LHCN-M2 (cell line): Measurements from ENCODE around the gene HLTF. TPM values are rescaled to one million over a fixed set of nuclear protein-coding genes. Genes with fewer than 3 reads are reported as not detected.

Source experiments
- DNase-seq: peaks from one replicate; pipeline ENCODE4 v3.0.0-alpha.2; 2012; ENCODE audit warnings: low read depth
- total RNA-seq: library from RNA; depleted of rRNA; stranded (reverse); fragments of >200 nt; gene quantifications from 2 replicates; pipeline ENCODE4 v1.2.3, GENCODE V29; 2014

The HLTF gene
- total RNA-seq, 1 experiment from 2014 or later = 56.7 TPM

DNA sequence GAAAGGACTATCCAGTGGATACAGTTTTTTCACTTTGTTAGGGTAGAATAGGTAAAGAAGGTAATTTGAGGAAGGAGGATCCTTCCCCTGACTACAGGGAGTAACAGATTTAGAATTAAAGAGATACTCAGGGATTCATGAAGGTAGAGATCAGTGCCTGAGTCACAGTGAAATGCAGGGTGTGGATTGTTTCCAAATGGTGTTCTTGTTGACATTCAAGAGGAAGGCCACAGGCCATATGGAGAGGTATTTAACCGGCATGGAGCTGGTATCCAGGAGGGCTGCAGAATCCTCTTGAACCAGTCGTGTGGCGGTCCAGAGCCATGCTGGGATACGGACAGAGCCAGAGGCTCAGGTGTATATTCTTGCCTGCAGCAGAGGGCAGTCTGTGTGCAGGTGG lies 66.8 kb downstream of the HLTF start:
- DNase-seq = no peak

DNA sequence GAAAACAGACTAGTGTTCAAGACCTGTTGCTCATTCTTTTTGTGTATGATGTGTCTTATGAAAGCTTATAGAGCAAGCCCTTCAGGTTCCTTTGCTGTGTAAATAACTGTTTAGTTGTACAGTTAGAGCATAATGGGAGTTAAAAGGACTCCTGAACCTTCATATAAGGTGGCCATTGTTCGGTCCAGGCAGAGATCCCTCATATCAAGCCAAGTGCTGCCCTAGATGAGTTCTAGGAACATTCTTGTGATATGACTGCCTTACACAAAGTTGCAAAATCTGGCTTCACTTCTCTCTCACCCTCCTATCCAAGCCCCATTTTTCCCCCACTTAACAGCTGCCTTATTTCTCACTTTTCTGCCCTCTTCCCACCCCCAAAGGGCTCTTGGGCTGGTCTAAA lies 68.1 kb downstream of the HLTF start:
- peak; percentile 55 for DNase-seq

- DNase-seq = peak; percentile 91
These were observed 69.4 kb downstream of the HLTF start for GRCh38 chr3:149016669-149017541.

DNA sequence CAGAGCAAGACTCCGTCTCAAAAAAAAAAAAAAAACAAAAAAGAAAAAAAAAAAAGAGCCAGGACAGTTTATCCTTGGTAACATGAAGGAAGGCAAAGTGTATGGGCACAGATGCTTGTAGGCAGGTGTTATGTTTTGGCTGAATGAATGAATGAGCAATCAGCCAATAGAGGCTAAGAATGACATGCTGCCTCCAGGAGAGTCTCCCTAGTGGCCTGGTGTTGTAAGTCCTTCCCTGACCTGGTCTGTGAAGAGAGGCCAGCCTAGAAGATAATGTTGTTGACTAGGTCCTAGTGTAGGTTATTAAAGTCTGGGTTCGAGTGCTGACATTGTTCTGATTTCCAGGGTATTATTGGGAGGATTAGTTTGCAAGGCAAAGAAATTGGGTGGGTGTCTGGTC lies 70.1 kb downstream of the HLTF start:
- no peak for DNase-seq

- no peak for DNase-seq
These were observed 70.9 kb downstream of the HLTF start for GRCh38 chr3:149015393-149015792.

- no peak for DNase-seq
These were observed 72.6 kb downstream of the HLTF start for GRCh38 chr3:149013726-149014125.

GRCh38 chr3:149011676-149012075 lies 74.7 kb downstream of the HLTF start:
- no peak for DNase-seq

DNA sequence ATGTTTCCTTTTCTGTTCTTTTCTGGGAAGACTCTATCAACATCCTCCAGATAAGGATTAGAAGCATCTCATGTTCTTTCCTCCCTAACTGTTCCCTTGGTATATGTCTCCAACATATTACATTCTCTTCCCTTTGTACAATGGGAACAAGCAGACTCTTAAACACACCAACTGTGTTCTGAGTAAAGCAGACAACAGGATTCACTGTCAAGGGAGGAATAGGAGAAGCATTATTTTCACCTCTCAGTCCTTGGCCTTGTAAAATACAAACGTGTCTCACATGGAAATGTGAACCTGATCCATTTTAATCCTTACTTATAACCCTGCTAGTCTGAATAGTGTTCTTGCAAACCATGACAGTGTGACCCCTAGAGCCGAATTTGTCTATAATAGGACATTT lies 75.4 kb downstream of the HLTF start:
- no peak for DNase-seq

- DNase-seq = no peak
These were observed 75.8 kb downstream of the HLTF start for GRCh38 chr3:149010504-149010951.

DNA sequence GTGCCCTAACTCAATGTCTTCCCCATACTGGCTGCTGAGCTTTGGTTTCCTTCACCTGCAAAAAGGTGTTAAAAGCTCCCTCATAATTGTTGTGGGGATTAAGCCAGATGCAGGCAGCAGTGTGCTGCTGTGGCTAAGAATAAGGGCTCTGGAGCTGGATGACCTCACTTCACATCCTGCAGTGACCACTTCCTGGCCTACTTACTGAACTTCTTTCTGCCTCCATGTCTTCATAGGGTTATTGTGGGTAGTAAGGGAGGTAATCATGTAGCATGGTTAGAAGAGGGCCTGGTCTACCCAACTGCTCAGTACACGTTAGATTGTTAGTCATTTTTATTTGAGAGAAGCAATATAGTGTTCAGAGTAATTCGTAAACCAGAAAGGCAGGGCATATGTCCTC lies 76.6 kb downstream of the HLTF start:
- DNase-seq = no peak

- DNase-seq = no peak
These were observed 78.6 kb downstream of the HLTF start for GRCh38 chr3:149007567-149008257.

DNA sequence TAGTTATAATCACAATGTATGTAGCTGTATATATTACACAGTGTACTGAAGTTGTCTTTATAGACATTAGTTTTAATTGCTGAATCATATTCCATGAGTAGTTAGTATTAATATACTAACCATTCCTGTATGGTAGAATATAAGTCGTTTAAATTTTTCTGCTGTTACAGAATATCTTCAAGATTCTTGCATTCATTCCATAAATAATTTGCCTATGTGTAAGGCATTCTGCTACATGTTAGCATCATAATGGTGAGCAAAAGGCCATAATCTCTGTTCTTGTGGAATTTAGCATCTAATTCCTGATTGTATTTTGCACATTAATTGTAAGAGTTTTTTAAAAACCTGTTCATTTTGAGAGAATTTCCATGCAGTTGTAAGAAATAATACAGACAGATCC lies 80.9 kb downstream of the HLTF start:
- no peak for DNase-seq

- DNase-seq = peak; percentile 75
These were observed 81.7 kb downstream of the HLTF start for GRCh38 chr3:149004622-149005021.

GRCh38 chr3:149003653-149004305 lies 82.6 kb downstream of the HLTF start:
- no peak for DNase-seq

- DNase-seq = no peak
These were observed 84.6 kb downstream of the HLTF start for GRCh38 chr3:149001727-149002126.

- DNase-seq = no peak
These were observed 86.1 kb downstream of the HLTF start for GRCh38 chr3:149000206-149000745.

- no peak for DNase-seq
These were observed 86.5 kb downstream of the HLTF start for GRCh38 chr3:148999806-149000205.

DNA sequence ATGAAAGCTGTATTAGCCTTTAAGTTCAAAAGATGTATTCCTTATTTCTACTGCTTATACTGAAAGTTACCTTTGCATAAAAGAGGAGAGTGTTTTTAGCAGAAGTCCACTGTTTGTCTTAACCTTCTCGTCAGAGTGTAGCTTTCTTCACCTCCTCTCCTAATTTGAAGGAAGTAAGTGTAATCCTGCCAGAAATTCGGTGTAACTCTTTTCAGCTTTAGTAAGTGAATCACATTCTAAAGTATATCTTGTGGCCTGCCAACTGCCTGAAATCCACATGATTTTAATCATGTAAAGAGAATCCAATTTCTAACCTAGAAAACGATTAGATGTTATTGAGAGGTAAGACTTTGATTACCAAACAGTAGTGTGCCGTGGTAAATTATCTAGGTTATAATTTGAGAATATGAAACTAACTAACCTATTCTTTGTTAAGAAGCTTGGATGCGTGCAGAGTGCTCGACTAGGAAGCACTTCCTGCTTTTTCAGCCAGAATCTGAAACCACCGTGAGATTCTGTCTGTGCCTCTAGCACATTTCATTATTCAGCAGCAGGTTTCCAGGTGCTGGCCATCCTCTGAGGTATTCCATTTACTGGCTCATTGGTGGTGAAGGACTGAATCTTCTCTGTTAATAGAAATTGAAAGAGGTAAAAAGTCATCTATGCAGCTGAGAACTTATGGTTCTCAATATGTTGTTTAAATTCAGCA lies 87.5 kb downstream of the HLTF start:
- DNase-seq = no peak

DNA sequence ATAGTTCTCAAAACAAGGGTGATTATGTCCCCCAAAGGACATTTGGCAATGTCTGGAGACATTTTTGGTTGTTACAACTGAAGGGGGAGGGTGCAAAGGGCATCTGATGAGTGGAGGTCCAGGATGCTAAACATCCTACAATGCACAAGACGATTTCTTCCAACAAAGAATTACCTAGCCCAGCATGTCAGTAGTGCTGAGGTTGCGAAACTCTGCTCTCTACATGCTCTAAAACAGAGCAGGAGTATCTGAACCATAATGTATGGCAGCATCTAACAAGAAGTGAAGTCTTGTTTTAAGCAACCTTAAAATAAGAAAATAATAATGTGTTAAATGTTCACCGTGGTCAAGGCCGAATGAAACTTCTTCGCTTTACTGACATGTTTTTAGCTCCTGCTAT lies 88.0 kb downstream of the HLTF start:
- no peak for DNase-seq

GRCh38 chr3:148997623-148998022 lies 88.7 kb downstream of the HLTF start:
- no peak for DNase-seq

GRCh38 chr3:148992635-148993255 lies 93.6 kb downstream of the HLTF start:
- DNase-seq = no peak
